SJSA1 (cell line): Measurements from ENCODE around the gene CD160. TPM values are rescaled to one million over a fixed set of nuclear protein-coding genes. Genes with fewer than 3 reads are reported as not detected.
"Not testable (repeated sequence)": the region's sequence is repeated elsewhere in the genome, so short reads cannot be mapped to it uniquely, and the experiment has no call there.

Experiments used
- DNase-seq, 2 experiments: peaks; one replicate each; pipeline ENCODE4 v3.0.0-alpha.2; 2015 to 2020; ENCODE audit warnings: low spot score in 2 of 2, low read depth in 1 of 2
- H3K27ac ChIP-seq: fragments of 250-450 bp; sonication (Bioruptor Pico); 2 replicates; pipeline ENCODE4 v1.5.1; 2020; ENCODE audit warnings: mild to moderate bottlenecking, moderate library complexity
- H3K27me3 ChIP-seq: fragments of 250-450 bp; sonication (Bioruptor Pico); replicated peaks from 2 replicates; pipeline ENCODE4 v1.5.1; 2020; ENCODE audit warnings: mild to moderate bottlenecking, moderate library complexity
- H3K36me3 ChIP-seq: fragments of 250-450 bp; sonication (Bioruptor Pico); 2 replicates; pipeline ENCODE4 v1.5.1; 2020; ENCODE audit warnings: mild to moderate bottlenecking
- H3K4me1 ChIP-seq: fragments of 250-450 bp; sonication (Bioruptor Pico); replicated peaks from 2 replicates; pipeline ENCODE4 v1.6.1; 2021; ENCODE audit warnings: mild to moderate bottlenecking
- H3K4me3 ChIP-seq: fragments of 250-450 bp; sonication (Bioruptor Pico); 2 replicates; pipeline ENCODE4 v1.5.1; 2020; ENCODE audit warnings: mild to moderate bottlenecking
- H3K9me3 ChIP-seq: fragments of 250-450 bp; sonication (Bioruptor Pico); replicated peaks from 2 replicates; pipeline ENCODE4 v1.5.1; 2020; ENCODE audit warnings: mild to moderate bottlenecking
- total RNA-seq: library from RNA; depleted of rRNA; stranded (reverse); fragments of >200 nt; shearing (Covaris generic); gene quantifications from 2 replicates; pipeline ENCODE4 v1.2.3, GENCODE V29; 2014

Gene CD160
- total RNA-seq, 1 experiment from 2014 or later: 0.18 TPM

DNA sequence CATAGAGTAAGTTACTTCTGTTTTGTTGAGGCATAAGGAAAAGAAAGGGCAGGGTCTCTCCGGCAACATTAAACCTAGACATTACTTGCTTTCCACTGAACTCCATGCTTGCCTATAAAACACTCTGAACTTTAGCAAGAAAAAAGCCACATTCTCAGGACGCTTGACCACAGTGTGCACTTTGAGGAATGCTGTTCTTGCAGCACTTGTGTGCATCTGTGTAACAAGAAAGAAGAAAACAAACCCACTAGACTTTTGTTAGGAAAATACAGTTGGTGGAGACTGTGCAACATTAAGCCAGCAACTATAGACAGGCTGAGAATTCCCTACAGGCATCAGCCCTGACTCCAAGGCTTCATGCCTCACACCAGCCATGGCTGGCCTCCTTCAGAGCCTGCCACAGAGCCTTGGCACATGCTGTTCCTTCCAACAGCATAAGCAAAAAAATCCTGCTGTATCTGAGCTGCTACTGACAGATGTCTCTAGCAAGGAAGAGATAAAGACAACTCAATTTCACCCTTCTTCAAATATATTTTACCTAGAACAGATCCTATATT, 17.9 kb upstream of the CD160 start:
- Histone ChIP-seq H3K27me3 (no peaks in the 10 kb centered on the region), H3K9me3 (no peaks in the 10 kb centered on the region), H3K27ac (no peak overlapping the region), H3K4me1 (peaks cover 28% of the 10 kb centered on the region), H3K36me3 (no peaks in the 10 kb centered on the region), H3K4me3 (no peak overlapping the region)
- DNase-seq: no peak

DNA sequence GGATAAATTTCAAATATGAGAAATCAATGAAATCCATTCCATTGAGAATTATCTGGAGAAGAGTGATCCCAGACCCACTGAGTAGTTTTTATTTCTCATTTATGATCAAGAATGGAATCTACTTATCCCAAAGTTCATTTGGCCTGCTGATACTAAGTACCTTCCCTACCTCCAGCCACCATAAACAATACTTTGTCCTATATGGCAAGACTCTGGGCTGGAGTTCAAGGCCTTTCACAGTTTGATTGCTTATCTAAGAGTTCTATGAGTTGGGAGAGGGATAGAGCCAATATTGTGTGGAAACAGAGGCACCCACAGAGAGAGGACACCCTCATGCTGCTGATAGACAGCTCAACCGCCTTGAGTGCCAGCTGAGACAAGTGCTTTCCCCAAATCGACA, 17.2 kb upstream of the CD160 start:
- H3K4me3 ChIP-seq: no peak overlapping the region
- H3K9me3 ChIP-seq: no peaks in the 10 kb centered on the region
- no peak for DNase-seq
- no peaks in the 10 kb centered on the region for H3K27me3 ChIP-seq
- no peaks in the 10 kb centered on the region for H3K36me3 ChIP-seq
- H3K4me1 ChIP-seq: peaks cover 28% of the 10 kb centered on the region
- H3K27ac ChIP-seq: no peak overlapping the region

DNA sequence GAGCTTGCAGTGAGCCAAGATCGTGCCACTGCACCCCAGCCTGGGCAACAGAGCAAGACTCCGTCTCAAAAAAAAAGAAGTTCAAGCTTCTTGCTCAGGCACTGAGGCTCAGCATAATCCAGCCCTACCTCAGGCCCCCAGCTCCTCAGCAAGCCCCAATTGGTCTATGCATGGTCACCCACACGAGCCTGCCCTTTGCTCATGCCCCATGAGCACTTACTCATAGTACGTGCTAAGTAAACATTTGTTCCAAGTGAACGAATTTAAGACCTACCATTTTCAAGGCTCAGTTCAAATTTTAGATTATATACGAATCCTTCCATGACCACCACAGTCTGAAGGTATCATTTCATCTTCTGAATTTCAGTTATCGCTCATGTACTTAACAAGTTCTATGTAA, 16.5 kb upstream of the CD160 start:
- no peak overlapping the region for H3K4me3 ChIP-seq
- no peaks in the 10 kb centered on the region for H3K9me3 ChIP-seq
- DNase-seq: no peak
- peaks cover 35% of the 10 kb centered on the region for H3K4me1 ChIP-seq
- H3K27ac ChIP-seq: no peak overlapping the region
- no peaks in the 10 kb centered on the region for H3K27me3 ChIP-seq
- H3K36me3 ChIP-seq: no peaks in the 10 kb centered on the region

DNA sequence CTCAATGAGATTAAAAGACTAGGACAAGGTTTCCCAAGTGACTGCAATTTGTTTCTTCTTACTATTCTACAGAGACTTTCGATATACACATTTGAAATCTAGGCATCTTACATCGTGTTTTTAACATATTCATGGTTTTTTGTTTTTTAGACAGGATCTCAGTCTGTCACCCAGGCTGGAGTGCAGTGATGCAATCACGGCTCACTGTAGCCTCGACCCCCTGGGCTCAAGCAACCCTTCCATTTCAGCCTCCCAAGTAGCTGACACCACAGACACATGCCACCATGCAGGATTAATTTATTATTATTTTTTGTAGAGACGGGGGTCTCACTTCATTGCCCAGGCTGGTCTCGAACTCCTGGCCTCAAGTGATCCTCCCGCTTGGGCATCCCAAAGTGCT, 13.7 kb upstream of the CD160 start:
- Histone ChIP-seq H3K4me3 (no peak overlapping the region), H3K4me1 (peaks cover 41% of the 10 kb centered on the region), H3K27me3 (no peaks in the 10 kb centered on the region), H3K9me3 (no peaks in the 10 kb centered on the region), H3K27ac (peak overlapping the region; percentile 80; the same call in 1 of the 2 replicates), H3K36me3 (no peaks in the 10 kb centered on the region)
- DNase-seq: no peak

DNA sequence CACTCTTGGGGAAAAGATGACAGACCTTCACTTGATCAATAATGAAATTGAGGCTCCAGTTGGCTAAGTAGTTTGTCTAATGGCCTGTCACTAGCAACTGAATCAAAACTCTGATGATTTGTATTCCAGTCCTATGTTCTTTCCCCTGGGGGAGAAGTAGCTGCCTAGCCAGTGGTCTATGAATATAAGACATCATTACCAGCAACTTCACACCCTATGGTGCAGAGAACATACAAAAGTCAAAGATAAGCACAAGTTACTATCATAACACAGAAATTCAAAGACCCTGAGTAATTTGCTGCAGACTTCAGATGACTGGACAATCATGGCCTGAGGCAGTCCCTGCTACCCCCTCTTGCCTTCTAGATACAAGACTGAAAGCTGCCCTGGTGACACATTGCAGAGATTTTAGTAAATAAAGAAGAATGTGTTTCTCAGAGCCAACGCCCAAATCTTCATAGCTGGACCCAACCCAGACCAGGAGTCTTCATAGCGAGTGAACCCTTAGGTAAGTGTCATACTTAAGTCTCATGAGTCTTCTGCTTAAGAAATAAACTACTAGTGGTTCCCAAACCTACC, 13.1 kb upstream of the CD160 start:
- Histone ChIP-seq H3K4me1 (peaks cover 38% of the 10 kb centered on the region), H3K9me3 (no peaks in the 10 kb centered on the region), H3K27ac (peak overlapping the region; percentile 80), H3K36me3 (no peaks in the 10 kb centered on the region), H3K4me3 (no peak overlapping the region), H3K27me3 (no peaks in the 10 kb centered on the region)
- DNase-seq: peak; percentile 84 to 90

DNA sequence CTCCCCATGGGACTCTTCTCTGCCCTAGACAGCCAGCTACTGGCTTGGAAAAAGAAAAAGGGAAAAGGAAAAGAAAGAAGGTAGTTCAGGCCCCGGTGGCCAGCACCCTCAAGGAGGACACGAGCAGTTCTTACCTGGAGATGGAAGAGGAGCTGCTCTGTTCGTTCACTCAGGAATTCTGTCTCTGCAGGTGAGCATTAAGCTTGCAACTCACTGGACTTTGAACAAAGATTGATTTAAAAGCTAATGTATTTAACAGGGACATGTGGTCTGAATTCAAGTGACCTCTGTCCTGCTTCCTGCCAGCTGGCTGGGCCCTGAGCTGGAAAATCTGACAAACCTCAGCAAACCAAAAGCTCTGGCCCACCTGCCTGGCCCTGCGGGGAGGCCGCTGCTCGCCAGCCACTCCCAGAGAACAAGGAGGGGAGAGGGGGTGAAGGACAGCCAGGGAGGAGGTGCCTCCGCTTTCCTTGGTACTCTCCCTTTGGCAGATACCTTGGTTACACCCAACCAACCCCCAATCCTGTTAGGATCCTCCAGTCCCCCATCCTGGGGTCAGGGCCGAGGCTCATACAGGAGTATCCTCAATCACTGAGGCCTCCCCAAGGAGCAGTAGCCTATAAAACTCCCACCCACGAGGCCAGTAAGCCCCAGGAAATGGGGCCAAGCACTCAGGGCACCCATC, 12.0 kb upstream of the CD160 start, which contains the start of gene PDZK1:
Gene PDZK1 (minus strand): TSS at position 186 of the 685 bp plus-strand sequence. CDS start 19,347 bp downstream, outside the sequence.
- Histone ChIP-seq H3K27me3 (no peaks in the 10 kb centered on the region), H3K36me3 (no peaks in the 10 kb centered on the region), H3K9me3 (no peaks in the 10 kb centered on the region), H3K4me1 (peaks cover 33% of the 10 kb centered on the region), H3K4me3 (no peak within 1 kb of the TSS), H3K27ac (peak within 1 kb of the TSS; percentile 80)
- no peak for DNase-seq

DNA sequence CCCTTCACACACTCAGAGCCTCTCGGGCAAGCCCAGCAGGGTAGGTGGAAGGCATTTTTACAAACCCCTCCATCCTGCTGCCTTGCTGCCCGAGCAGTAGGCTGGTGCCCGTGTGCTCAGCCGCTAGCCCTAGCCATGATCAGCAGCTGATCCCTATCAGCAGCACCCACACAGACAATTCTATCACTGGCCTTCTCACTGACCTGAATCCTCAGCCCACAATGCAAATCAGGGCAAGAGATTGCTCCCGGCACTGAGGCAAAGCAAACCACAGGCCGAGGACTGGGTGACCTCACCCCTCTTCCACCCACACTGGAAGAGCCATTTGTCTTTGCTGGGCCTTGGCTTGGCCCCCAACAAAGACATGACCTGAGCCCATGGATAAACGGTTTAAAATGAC, 11.2 kb upstream of the CD160 start:
- H3K27ac ChIP-seq: no peak overlapping the region
- H3K4me3 ChIP-seq: no peak overlapping the region
- H3K27me3 ChIP-seq: no peaks in the 10 kb centered on the region
- peaks cover 33% of the 10 kb centered on the region for H3K4me1 ChIP-seq
- no peaks in the 10 kb centered on the region for H3K36me3 ChIP-seq
- no peak for DNase-seq
- no peaks in the 10 kb centered on the region for H3K9me3 ChIP-seq

DNA sequence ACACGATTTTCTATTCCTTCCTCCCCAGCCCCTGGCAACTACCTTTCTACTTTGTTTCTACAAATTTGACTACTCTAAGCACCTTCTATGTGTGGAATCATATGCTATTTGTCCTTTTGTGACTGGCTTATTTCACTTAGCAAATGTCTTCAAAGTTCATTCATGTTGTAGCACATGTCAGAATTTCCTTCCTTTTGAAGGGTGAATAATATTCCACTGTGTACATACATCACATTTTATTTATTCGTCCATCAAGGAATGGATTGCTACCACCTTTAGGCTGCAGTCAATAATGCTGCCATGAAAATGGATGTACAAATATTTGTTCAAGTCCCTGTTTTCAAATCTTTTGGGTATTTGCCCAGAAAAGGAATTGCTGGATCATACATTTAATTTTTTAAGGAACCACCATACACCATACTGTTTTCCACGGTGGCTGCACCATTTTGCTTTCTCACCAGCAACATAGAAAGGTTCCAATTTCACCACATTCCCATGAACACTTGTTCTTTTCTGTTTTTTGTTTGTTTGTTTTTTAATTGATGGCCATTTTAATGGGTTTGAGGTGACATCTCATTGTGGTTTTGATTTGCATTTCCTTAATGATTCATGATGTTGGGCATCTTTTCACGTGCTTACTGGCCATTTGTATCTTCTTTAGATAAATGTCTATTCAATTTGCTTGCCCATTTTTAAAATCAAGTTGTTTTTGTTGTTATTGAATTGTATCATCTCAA, 8.8 kb upstream of the CD160 start:
- Histone ChIP-seq H3K27ac (no peak overlapping the region), H3K4me3 (no peak overlapping the region), H3K36me3 (no peaks in the 10 kb centered on the region), H3K4me1 (peaks cover 30% of the 10 kb centered on the region), H3K9me3 (no peaks in the 10 kb centered on the region), H3K27me3 (no peaks in the 10 kb centered on the region)
- no peak for DNase-seq

DNA sequence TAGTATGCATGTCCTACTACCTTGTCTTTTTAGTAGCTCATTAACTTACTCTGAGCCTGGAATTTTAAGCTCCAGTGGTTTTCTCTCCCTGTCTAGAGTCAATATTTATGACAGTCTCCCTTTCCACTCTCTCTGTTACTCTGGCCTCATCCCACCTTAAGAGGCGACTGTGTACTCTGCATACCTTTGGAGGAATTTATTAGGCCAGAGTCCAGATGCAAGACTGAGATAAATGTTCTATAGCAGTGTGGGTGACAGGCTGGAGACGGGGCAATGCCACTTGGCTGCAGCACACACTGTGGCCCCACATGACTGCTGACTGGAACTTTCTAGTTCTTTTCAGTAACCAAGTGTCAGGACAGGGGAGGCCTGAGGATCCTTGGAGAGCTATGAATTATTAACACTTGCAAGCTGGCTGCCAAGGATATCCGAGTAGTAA, 8.1 kb upstream of the CD160 start:
- H3K27me3 ChIP-seq: no peaks in the 10 kb centered on the region
- DNase-seq: no peak
- no peak overlapping the region for H3K4me3 ChIP-seq
- H3K36me3 ChIP-seq: no peaks in the 10 kb centered on the region
- H3K4me1 ChIP-seq: peaks cover 22% of the 10 kb centered on the region
- H3K27ac ChIP-seq: no peak overlapping the region
- no peaks in the 10 kb centered on the region for H3K9me3 ChIP-seq

DNA sequence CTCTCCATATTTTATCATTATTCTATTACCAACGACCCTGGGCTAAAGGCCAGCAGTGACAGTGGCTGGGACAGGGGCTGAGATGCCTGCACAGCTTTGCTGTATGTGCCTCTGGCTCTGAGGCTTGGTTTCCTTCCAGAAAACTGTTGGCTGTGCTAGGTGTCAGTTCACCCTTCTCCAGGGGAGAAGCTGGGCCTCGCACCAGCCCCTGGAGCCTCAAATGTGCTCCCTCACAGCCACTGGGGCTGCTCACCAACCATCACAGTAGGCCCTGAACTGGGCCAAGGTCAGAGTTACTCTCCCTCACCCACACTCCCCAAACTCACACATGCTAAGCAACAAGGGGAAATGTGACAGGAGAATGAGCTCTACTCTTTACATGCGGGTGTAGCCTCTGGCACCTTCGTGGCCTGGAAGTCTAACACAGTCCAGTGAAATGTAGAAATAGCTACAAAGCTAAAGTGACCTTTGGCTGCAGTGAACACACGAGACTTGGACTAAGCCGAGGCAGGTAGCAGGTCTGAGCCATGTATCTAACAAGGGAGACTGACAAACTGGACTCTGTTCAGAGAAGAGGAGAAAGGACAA, 4.7 kb upstream of the CD160 start:
- Histone ChIP-seq H3K4me1 (peaks cover 5% of the 10 kb centered on the region), H3K27me3 (no peaks in the 10 kb centered on the region), H3K4me3 (no peak overlapping the region), H3K9me3 (no peaks in the 10 kb centered on the region), H3K36me3 (no peaks in the 10 kb centered on the region), H3K27ac (no peak overlapping the region)
- DNase-seq: no peak

DNA sequence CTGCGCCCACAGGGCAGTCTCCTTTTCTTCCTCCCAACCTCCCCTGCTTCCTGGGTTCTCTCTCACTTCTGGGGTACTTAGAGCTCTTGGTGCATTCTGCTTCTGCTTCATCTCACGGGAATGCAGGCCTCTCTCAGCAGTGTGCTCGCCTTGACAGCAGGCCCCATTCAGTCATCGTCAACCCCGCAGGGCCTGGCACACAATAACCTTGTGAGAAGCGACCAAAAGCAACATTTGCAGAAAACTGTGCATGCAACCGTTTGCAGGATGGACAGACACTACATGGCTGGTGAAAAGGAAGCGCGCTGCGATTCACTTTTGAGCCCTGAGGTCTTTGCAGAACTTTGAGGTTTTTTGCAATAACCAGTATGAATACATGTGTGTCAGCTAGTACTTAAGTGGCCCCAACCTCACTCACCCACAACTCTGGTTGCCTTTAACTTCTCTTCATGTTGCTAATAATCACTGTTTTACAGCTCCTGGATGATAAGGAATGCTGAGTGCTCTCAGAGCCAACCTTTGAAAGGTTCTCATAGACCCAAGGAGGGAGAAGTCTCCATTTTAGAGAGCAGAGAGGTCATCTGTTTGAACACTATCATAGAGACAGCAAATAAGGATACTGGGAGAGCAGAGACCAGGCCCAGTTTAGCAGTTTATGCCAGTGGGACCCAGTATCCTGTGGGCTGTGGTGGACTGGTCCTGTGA, 2.5 kb upstream of the CD160 start:
- H3K4me1 ChIP-seq: peaks cover 27% of the 10 kb centered on the region
- no peak for DNase-seq
- no peaks in the 10 kb centered on the region for H3K27me3 ChIP-seq
- H3K9me3 ChIP-seq: no peaks in the 10 kb centered on the region
- H3K36me3 ChIP-seq: no peaks in the 10 kb centered on the region
- H3K27ac ChIP-seq: no peak overlapping the region
- H3K4me3 ChIP-seq: no peak overlapping the region

DNA sequence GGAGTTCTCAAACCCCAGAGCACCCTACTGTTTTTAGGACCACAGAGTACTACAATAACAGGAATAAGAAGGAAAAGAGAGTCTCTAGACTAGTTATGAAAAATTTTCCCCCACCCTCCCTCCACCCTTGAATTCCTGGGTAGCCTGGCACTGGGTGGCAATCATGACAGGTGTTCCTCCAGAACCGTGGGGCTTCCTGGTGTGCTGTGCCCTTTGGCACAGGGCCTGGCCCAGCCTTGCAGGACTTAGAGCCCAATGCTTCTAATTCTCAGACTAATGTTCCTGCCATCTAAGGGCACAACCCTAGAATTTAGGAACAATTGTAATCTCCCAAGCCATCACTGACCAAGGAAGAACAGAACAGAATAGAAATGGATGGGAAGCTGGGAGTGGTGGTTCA, 1.5 kb upstream of the CD160 start:
- Histone ChIP-seq H3K4me1 (peaks cover 27% of the 10 kb centered on the region), H3K36me3 (no peaks in the 10 kb centered on the region), H3K27me3 (no peaks in the 10 kb centered on the region), H3K4me3 (no peak overlapping the region), H3K9me3 (no peaks in the 10 kb centered on the region), H3K27ac (no peak overlapping the region)
- no peak for DNase-seq

DNA sequence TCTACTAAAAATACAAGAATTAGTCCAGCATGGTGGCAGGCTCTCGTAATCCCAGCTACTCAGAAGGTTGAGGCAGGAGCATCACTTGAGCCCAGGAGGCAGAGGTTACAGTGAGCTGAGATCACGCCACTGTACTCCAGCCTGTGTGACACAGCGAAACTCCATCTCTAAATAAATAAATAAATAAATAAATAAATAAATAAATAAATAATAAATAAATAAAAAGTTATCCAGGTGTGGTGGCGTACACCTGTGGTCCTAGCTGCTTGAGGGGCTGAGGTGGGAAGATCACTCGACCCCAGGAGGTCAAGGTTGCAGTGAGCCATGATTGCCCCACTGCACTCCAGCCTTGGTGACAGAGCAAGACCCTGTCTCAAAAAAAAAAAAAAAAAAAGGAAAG, 834 bp upstream of the CD160 start:
- H3K4me3 ChIP-seq, DNase-seq, H3K9me3 ChIP-seq, H3K27ac ChIP-seq, H3K36me3 ChIP-seq, H3K27me3 ChIP-seq: not testable (repeated sequence)
- peaks cover 27% of the 10 kb centered on the region for H3K4me1 ChIP-seq
